HepG2 (cell line): ENCODE measurements around the gene ZBTB21. TPM values are rescaled to one million over a fixed set of nuclear protein-coding genes. Genes with fewer than 3 reads are reported as not detected.

ENCODE experiments used
- ARID2 ChIP-seq: sonication (generic); formaldehyde crosslinking; IDR thresholded peaks from 2 replicates; pipeline ENCODE4 v1.8.1; 2022; ENCODE audit warnings: mild to moderate bottlenecking, missing genetic modification reagents, borderline replicate concordance
- CREBL2 ChIP-seq: sonication (generic); formaldehyde crosslinking; IDR thresholded peaks from 2 replicates; pipeline ENCODE4 v1.8.1; 2023; ENCODE audit warnings: missing genetic modification reagents, mild to moderate bottlenecking, borderline replicate concordance
- FOXO1 ChIP-seq: sonication (generic); formaldehyde crosslinking; IDR thresholded peaks from 2 replicates; pipeline ENCODE4 v1.4.0; 2020; ENCODE audit warnings: missing genetic modification reagents
- HNRNPUL1 ChIP-seq: fragments of 200-400 bp; formaldehyde crosslinking; IDR thresholded peaks from 2 replicates; pipeline ENCODE4 v1.6.1; 2017; ENCODE audit warnings: low read depth, mild to moderate bottlenecking, low read length, moderate library complexity
- HOXA7 ChIP-seq: sonication (generic); formaldehyde crosslinking; IDR thresholded peaks from 2 replicates; pipeline ENCODE4 v1.8.1; 2022; ENCODE audit warnings: mild to moderate bottlenecking, missing genetic modification reagents, moderate library complexity
- IKZF5 ChIP-seq: IDR thresholded peaks from 2 replicates; pipeline ENCODE4 v1.6.1; 2018; ENCODE audit warnings: missing genetic modification reagents, mild to moderate bottlenecking, missing compliant biosample characterization
- LRRFIP1 ChIP-seq: sonication (generic); formaldehyde crosslinking; conservative IDR thresholded peaks from 2 replicates; pipeline ENCODE4 v1.4.0; 2020; ENCODE audit warnings: missing genetic modification reagents
- MIER3 ChIP-seq: IDR thresholded peaks from 2 replicates; pipeline ENCODE4 v1.6.1; 2016; ENCODE audit warnings: missing compliant biosample characterization, borderline replicate concordance
- MTA1 ChIP-seq: sonication (generic); formaldehyde crosslinking; IDR thresholded peaks from 2 replicates; pipeline ENCODE4 v1.4.0; 2020; ENCODE audit warnings: missing genetic modification reagents, mild to moderate bottlenecking, borderline replicate concordance
- NR3C1 ChIP-seq: sonication (generic); formaldehyde crosslinking; IDR thresholded peaks from 2 replicates; pipeline ENCODE4 v1.4.0; 2020; ENCODE audit warnings: missing genetic modification reagents
- RFX5 ChIP-seq: IDR thresholded peaks from 2 replicates; pipeline ENCODE4 v1.6.1; 2011; ENCODE audit warnings: low read depth, low read length, improper control_type of control experiment
- ZBTB39 ChIP-seq: sonication (generic); formaldehyde crosslinking; IDR thresholded peaks from 2 replicates; pipeline ENCODE4 v1.5.0; 2020; ENCODE audit warnings: missing genetic modification reagents
- ZEB1 ChIP-seq: IDR thresholded peaks from 2 replicates; pipeline ENCODE4 v1.6.1; 2012; ENCODE audit warnings: mild to moderate bottlenecking, low read depth, inconsistent platforms; ENCODE audit not compliant: insufficient replicate concordance
- ZFP37 ChIP-seq: sonication (generic); formaldehyde crosslinking; IDR thresholded peaks from 2 replicates; pipeline ENCODE4 v1.4.0; 2020; ENCODE audit warnings: missing genetic modification reagents, borderline replicate concordance
- ZNF230 ChIP-seq: sonication (generic); formaldehyde crosslinking; IDR thresholded peaks from 2 replicates; pipeline ENCODE4 v1.4.0; 2020; ENCODE audit warnings: mild to moderate bottlenecking, missing genetic modification reagents
- ZNF704 ChIP-seq: sonication (generic); formaldehyde crosslinking; IDR thresholded peaks from 2 replicates; pipeline ENCODE4 v1.8.1; 2023; ENCODE audit warnings: mild to moderate bottlenecking, inconsistent platforms, moderate library complexity, missing genetic modification reagents, borderline replicate concordance
- ZNF784 ChIP-seq: sonication (generic); formaldehyde crosslinking; IDR thresholded peaks from 2 replicates; pipeline ENCODE4 v1.5.1; 2020; ENCODE audit warnings: missing genetic modification reagents, mild to moderate bottlenecking, borderline replicate concordance
- ZNF792 ChIP-seq: IDR thresholded peaks from 2 replicates; pipeline ENCODE4 v1.6.1; 2016
- ZSCAN5A ChIP-seq: sonication (generic); formaldehyde crosslinking; IDR thresholded peaks from 2 replicates; pipeline ENCODE4 v1.8.0; 2022; ENCODE audit warnings: mild to moderate bottlenecking, missing genetic modification reagents, borderline replicate concordance
- polyA plus RNA-seq, 8 experiments: library from polyadenylated mRNA; depleted of rRNA in 3 of 8; stranded (reverse) in 7 of 8; unstranded in 1 of 8; fragments of >200 nt; fragmentation: Illumina TruSeq in 4 of 8; extraction: Trizol in 4 of 8; gene quantifications; 2 replicates each; pipeline versions ENCODE4 v1.2.1 to v1.2.3, GENCODE V29; 2011 to 2016; ENCODE audit warnings: low read depth in 4 of 8, missing spikeins in 1 of 8, mixed read lengths in 1 of 8; ENCODE audit not compliant: insufficient read depth in 1 of 8
- total RNA-seq, 5 experiments: library from RNA; depleted of rRNA; stranded (reverse); fragments of >200 nt; fragmentation: Illumina TruSeq; extraction: Trizol; gene quantifications; 2 replicates each; pipeline ENCODE4 v1.2.3, GENCODE V29; 2016; ENCODE audit warnings: low read depth in 1 of 5

The ZBTB21 gene
- total and polyA plus RNA-seq, 2 of the 13 experiments (the other 11 are each of a cell fraction or from before 2014, with no cell fraction given): 4.5 to 6.1 TPM

- no peak for TF ChIP-seq RFX5
- no peak for TF ChIP-seq ZNF230 (CRISPR knock-in tag)
- TF ChIP-seq LRRFIP1 (CRISPR knock-in tag): no peak
- TF ChIP-seq MIER3: no peak
- no peak for TF ChIP-seq MTA1 (CRISPR knock-in tag)
- TF ChIP-seq NR3C1 (CRISPR knock-in tag): no peak
- TF ChIP-seq HOXA7: no peak
- no peak for TF ChIP-seq ZBTB39 (CRISPR knock-in tag)
- TF ChIP-seq ZNF792 (CRISPR knock-in tag): peak; percentile 55; the same call in 1 of the 2 replicates
- TF ChIP-seq ZEB1: no peak
- no peak for TF ChIP-seq HNRNPUL1
- TF ChIP-seq ZNF704: no peak
- TF ChIP-seq FOXO1 (CRISPR knock-in tag): peak; percentile 82
- TF ChIP-seq ZSCAN5A (CRISPR knock-in tag): no peak
- TF ChIP-seq ZFP37: no peak
- TF ChIP-seq ZNF784 (CRISPR knock-in tag): no peak
- peak; percentile 62; the same call in 1 of the 2 replicates for TF ChIP-seq IKZF5
- TF ChIP-seq CREBL2 (CRISPR knock-in tag): no peak
- TF ChIP-seq ARID2 (CRISPR knock-in tag): no peak
These were observed 27.8 kb upstream of the ZBTB21 start (continued) for GRCh38 chr21:42037943-42038342.
